ENCODE measurements around the gene TRA2B.

DNA sequence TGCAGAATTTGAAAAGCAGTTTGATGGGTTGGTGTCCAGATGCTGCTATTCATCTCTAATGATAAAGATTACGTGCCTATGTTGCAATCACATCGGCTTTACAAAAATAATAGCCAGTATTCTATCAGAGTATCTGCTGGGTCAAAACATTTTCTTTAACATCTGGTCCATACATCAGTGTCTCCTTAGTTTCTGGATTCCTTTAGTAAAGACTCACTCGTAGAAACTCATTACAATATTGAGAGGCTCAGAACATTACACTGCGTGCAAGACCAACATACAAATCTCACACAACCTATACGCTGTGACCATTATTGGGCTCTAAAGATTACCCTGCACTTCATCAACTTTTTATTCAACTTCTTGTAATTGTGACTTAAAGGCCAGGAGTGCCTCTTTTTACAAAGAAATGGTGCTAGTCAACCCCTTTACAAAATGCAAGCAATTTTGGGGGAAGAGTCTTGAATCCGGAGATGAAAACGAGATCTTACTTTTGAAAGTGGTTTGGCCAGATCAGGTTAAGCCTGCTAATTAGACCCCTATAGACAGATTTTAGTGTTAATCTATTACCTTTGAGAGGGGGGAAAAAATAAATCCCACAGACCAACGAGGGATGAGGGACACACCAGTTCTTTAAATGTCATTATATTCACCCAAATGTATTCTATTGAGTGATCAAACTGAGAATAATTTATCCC, 2.9 kb downstream of the TRA2B start:
- TF ChIP-seq, protein P1, sequence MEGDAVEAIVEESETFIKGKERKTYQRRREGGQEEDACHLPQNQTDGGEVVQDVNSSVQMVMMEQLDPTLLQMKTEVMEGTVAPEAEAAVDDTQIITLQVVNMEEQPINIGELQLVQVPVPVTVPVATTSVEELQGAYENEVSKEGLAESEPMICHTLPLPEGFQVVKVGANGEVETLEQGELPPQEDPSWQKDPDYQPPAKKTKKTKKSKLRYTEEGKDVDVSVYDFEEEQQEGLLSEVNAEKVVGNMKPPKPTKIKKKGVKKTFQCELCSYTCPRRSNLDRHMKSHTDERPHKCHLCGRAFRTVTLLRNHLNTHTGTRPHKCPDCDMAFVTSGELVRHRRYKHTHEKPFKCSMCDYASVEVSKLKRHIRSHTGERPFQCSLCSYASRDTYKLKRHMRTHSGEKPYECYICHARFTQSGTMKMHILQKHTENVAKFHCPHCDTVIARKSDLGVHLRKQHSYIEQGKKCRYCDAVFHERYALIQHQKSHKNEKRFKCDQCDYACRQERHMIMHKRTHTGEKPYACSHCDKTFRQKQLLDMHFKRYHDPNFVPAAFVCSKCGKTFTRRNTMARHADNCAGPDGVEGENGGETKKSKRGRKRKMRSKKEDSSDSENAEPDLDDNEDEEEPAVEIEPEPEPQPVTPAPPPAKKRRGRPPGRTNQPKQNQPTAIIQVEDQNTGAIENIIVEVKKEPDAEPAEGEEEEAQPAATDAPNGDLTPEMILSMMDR (IDR thresholded peaks at IDR 0.05), result no peak
- no peak for TF ChIP-seq EP300 (IDR thresholded peaks at IDR 0.05)
- TF ChIP-seq POLR2AphosphoS5 (IDR thresholded peaks at IDR 0.05), result no peak
- TF ChIP-seq POLR2A (IDR thresholded peaks at IDR 0.05), result no peak

Measured in gastroesophageal sphincter (tissue), 3 donors.